GM19351 (cell line): ENCODE results near the gene FAM131B.

ENCODE experiments used
- ATAC-seq: cut with Tn5 transposase; IDR thresholded peaks from one replicate; pipeline ENCODE4 v1.9.1; 2021; ENCODE audit warnings: mild to moderate bottlenecking, moderate library complexity; ENCODE audit not compliant: unreplicated experiment

Gene FAM131B

DNA sequence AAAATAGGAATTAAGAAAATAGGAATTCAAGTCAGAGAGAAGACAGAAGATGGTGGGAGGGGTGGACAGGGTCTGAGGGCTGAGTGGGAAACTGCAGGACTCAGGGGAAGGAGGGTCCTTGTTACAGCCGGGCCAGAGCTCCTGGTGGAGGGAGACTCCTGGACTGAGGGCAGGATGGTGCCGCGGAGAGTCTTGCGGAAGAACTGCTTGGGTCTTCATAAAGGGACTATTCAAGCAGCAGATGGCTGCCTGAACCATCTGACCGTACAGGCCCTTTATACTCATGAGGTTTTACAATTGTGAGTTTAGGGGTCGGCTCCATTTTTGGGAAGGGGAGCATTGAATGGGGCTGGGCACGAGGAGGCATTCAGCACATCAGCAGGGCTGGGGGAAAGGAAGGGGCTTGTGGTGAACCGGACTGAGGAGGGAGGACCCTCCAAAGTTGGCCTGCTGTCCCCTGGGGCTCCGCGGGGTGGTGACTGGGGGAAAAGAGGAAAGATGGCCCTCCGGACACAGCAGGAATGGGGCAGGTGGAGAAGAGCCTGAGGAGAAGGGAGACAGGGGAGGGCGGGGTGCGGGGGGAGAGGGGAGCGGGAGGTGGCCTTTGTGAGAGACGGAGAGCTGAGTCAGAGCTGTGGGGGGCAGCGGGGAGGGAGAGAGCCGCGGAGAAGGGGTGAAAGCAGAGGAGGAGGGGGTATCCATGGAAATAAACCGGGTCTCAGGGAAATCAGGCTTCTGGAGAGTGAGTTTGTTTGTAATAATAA lies 1.5 kb downstream of the FAM131B start:
- ATAC-seq: no peak

DNA sequence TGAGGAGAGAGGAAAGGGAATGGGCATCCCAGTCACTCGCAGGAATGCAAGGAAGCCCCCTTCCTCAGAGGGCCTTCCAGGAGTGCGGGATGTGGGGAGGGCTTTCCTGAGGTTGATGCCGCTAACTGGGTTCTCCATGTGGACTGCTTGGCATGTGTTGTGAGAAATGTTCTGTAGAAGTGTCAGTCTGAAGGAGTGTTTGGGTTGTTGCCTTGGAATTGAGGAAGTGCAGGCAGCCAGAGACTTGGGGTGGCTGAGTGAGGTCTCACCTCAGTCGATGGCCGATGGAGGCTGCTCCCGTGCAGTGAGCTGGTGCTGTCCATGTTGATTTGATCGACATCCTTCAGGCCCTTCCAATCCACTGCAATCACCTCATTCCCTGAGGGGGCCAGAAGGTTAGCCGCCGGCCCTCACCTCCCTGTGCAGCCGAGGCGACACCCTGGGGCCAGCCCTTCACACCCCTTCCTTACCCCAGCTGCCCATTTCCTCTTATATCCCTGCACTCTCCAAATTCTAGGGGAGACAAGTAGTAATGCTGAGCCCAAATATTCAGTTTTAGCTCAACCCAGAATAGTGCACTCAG lies 2.7 kb downstream of the FAM131B start:
- no peak for ATAC-seq

DNA sequence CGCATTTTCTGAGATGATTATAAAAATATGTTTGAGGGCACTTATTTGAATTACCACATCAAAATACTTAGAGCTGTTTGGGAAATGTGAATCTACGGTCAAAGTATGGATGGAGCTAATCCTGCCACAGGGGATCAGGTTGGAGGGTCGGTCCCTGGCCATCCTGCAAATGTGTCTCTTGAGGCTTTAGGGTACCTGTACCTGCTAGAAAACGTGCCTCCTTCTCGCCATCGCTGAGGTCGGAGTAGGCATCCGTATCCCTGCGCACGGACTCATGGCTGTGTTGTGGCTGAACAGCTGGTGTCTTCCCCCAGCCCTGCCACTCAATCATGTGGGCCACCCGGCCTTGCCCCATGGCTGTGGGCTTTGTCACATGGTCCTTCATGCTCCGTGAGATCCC lies 3.9 kb downstream of the FAM131B start:
- no peak for ATAC-seq

DNA sequence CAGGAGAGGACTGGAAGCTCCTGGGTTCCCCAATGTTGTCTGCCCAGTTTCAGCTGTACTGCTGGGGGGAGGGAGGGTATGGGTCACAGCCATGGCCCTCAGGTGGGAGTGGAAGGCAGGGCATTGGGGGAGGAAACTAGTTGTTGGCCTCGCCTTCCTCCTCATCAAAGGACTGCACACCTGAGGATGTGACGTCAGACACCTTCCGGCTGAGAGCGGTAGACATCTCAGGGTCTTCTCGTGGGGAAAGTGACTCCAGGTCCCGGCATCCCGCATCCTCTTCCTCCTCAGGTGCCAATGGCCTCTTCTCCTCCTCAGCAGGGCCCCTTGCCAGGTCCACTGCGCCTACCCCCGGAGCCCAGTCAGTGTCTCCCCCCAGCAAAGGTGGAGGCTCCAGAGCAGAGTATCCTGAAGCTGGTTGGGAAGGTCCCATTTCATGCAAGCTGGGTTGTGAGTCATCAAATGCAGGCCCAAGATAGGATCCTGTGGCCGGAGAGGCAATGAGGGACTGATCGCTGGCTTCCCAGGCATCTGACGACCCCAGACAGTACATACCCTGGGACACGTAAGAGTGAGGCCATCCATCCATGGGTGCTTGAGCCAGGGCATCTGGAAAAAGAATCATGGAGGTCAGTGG lies 6.0 kb downstream of the FAM131B start:
- no peak for ATAC-seq

DNA sequence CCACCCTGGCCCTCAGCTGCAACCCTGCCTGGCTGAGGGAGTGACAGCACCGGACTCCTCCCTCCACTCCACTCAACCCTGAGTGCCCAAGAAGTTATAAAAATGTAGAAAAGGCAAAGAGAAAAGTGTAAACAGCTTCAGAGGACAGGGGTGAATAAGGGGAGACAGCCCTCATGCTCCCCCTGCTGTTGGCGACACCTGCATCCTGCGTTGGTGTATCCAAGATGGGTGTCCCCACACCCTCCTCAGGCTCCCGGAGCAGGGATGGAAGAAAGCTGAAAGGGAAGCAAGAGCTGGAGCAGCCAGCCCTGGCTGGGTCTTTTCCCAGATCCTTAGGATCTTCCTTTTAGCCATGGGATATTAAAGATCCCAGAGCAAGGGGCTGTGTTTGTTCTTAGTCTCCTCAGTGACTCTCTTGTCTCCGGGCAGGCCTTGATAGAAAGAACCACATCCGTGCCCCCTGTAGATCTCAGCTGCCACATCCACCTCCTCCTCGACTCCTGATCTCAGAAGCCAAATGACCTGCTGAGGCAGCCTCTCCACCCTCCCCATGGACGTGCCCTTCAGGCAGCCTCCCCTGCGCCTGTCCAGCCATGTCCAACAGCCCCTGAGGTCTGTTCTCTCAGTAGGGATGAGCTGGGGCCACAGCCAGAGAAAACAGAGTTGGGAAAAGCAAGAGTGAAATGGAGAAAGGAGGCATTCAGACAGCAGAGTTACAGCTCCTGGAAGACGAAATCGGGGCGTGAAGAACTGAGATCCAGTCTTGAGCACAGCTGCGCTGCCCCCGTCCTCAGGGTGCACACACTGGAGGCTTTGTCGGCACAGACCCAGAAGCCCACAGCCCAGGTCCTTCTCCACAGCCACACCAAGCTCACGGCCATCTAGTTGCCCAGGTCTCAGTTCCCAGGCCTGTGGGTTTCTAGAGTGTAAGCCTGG lies 6.8 kb downstream of the FAM131B start:
- no peak for ATAC-seq

DNA sequence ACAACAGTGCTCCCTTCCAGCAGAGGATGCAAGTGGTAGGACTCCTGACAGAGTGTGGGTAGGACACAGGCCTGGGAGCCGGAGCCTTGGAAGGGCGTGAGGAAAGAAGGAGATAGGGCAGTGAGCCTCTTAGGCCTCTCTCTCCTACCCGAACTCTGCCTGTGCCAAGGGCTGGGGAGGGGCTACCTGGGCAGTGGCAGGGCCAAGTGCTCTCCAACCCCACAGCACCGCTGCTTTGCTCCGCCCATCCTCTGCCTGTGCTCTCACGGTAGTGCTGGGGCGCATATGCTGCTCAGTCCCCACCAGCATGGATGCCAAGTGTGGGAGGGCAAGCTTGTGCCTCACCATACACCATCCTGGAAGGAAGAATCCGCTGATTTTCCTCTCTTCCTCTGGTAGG lies 7.5 kb downstream of the FAM131B start:
- no peak for ATAC-seq

DNA sequence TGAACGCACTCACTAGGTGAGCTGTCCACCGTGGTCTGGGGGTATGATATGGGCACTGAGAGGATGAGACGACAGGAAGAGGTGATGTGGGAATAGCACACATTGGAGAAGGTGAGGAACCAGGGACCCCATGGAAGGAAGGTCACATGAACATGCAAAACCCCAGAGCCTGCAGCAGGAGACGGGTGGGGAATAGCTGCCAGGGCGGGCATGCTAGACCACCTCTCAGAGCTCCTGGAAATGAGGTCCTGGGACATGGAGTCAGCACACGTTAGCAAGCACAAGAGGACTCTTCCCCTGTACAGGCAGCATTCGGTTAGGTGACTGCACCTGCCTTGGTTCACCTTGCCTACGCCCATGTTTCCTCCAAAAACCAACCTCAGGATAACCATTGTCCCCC lies 8.1 kb downstream of the FAM131B start:
- ATAC-seq: no peak

DNA sequence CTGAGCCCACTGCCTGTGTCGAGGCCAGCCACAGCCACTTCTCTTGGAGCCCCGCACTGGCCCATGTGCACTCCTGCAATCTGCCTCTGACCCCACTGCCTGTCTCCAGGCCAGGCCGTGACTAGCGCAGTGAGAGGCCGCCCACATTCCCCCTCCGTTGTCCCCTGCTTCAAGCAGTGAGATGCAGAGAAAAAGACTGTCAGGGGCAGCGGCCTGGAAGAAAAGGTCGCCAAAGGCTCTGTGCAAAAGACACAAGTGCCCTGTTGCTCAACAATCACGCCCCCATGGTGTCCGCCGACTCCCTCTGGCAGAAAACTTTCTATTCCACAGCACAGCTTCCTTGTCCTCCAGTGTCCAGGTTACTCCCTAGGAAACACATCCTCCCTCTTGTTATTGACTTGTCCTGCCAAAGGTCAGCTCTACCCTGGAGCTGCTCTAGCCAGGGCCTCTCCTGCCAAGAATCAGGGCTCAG lies 9.9 kb downstream of the FAM131B start:
- no peak for ATAC-seq

DNA sequence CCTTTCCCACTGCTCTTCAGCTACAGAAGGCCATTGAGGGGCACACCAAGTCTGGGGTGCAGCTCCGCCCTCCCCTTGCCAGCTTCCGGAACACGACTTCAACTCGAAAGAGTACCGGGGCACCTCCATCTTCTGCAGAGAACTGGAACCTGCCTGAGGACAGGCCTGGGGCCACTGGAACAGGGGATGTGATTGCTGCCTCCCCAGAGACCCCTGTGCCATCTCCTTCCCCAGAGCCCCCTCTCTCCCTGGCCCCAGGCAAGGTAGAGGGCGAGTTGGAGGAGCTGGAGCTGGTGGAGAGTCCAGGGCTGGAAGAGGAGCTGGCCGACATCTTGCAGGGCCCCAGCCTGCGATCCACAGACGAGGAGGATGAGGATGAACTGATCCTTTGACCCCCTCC lies 10.9 kb downstream of the FAM131B start:
- ATAC-seq: no peak

DNA sequence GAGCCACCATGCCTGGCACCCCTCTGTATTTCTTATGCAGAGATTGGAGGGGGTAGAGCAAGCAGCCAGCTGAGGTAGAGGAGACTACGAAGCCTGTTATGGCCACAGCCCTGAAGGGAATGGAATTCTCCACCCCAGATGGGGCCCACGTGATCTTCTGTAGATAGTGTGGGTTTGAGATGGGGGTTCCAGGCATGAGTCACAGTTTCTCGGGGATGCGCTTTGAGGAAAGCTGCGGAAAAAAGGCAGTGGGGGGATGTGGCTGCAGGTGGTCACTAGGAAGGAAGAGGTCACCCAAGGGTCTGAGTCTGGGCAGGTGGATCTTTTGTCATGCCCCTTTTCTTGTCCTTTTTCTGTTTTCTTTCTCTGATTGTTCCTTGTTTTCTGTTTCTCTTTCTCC lies 11.5 kb downstream of the FAM131B start:
- no peak for ATAC-seq

DNA sequence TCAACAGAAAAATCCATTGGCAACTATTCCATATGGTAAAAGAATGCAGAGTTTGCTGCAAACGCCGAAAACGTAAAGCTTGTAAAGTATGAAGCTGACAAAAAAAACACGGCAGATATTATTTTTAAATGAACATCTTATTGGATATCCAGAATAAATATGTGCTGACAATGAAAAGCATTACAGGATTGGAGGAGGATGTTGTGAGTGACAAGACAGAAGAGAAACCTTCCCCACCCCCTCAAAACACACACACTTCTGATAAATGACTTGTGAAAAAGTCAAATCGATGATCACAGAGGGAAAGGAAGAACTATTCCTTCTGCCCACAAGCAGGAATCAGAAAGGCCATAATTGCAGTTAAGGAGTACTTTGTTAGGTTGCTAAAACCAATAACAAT lies 14.6 kb downstream of the FAM131B start:
- no peak for ATAC-seq

DNA sequence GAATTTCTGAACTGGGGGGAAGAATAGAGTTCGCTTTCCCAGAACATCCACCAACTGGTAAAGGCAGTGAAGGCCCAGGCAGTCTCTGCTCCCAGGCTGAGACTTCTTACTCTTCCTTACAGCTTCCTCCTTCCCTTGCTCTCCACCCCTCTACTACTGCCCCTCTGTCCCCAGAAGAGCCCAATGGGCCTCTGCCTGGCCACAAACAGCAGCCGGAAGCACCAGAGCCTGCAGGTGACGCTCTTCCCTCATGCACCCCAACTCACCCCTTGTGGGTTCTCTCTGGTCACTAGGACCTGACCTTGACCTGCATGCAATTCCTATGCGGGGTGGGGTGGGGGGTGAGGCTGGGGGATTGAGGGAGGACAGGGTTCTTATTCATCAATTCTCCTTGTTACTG lies 16.5 kb downstream of the FAM131B start:
- no peak for ATAC-seq

DNA sequence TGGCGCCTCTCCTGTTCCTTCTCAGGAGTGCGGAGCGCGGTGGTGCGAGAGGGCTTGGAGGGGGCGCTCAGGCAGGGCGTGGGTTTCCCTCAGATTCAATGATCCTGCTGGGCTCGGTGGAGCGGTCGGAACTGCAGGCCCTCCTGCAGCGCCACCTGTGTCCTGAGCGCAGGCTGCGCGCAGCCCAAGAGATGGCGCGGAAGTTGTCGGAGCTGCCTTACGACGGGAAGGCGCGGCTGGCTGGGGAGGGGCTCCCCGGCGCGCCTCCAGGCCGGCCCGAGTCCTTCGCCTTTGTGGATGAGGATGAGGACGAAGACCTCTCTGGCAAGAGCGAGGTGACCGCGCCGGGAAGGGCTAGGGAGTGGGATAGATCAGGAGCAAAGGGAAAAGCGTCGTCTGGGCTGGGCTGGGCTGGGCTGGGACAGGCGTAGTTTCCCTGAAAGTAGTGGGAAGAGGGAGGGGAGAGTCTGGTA lies 17.0 kb downstream of the FAM131B start:
- ATAC-seq: peak; percentile 90

DNA sequence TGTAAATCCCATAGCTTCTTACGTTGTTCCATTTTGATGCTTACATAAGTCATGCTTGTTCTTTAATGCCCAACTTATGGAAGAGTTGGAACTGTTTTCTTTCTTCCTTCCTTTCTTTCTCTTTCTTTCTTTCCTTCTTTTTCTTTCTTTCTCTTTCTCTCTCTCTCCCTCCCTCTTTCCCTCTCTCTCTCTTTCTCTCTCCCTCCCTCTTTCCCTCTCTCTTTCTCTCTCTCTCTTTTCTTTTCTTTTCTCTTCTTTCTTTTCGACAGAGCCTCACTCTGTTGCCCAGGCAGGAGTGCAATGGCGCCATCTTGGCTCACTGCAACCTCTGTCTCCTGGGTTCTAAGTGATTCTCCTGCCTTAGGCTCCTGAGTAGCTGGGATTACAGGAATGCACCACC lies 18.9 kb downstream of the FAM131B start:
- no peak for ATAC-seq

DNA sequence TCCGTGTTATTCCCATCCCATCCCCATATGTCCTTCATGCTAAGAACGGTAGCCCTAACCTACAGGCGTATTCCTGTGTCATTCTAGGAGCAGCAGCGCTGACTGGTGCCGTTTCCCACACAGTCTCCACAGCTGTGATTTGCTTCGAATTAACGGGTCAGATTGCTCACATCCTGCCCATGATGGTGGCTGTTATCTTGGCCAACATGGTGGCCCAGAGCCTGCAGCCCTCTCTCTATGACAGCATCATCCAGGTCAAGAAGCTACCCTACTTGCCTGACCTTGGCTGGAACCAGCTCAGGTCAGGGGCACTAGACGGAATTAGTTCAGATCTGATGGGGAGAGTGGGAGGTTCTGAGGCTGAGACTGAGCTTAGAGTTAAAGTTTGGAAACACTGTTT lies 20.7 kb downstream of the FAM131B start:
- ATAC-seq: no peak

DNA sequence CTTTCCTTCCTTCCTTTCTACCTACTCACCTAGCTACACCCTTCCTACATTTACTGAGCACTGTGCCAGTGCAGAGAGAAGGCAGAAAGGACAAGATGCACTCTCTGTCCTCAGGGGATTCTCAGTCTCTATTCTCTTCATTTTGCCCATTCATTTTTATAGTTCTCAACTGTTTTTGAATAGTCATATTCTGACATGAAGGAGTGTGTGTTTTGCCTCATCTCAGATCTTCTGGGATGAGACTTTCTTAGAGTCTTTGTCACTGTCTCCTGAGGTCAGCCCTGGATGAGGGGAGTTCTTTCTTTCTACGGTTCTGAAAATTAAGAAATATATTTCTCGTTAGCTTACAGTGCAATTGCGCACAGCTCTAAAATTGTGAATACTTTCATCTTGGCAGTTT lies 25.3 kb downstream of the FAM131B start:
- no peak for ATAC-seq

DNA sequence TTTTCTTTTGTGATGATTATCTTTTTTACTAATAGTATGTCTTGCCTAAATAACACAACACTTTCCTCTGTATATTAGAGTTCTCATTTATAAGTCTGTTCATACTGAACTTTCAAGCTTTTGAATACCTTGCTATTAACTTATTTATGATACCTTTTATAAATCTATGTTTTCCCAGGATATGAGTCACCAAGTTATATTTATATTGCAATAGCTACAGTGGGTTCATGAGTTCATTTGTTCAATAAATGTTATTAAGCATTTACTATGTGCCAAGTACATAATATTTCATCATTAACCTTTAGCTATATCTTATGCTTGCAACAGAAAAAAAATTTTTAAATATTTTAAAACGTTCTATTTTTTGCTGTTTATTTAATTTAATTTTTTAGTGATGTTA lies 28.3 kb downstream of the FAM131B start:
- ATAC-seq: no peak

DNA sequence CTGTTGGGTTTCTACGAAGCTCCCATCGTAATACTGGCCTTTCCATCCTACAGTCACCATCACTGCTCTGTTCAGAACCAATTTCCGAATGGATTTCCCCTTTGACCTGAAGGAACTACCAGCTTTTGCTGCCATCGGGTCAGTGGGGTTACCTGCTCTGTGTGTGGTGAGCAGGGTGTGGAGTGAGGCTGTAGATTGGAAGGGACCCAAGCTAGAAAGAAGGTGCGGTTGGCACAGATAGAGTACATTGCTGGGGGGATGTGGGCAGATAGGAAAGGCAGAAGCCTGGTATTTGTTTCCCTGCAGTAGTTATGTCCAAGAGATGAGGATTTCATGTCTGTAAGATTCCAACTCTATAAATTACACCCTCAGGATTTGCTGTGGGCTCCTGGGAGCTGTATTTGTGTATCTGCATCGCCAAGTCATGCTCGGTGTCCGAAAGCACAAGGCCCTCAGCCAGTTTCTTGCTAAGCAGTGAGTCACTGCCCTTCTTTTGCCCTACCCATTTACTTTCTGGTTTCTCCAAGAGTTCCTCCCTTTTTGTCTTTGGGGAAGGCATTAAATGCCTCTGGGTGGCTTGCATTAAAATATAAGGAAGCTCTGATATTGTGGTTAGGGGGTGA lies 31.2 kb downstream of the FAM131B start:
- ATAC-seq: no peak

DNA sequence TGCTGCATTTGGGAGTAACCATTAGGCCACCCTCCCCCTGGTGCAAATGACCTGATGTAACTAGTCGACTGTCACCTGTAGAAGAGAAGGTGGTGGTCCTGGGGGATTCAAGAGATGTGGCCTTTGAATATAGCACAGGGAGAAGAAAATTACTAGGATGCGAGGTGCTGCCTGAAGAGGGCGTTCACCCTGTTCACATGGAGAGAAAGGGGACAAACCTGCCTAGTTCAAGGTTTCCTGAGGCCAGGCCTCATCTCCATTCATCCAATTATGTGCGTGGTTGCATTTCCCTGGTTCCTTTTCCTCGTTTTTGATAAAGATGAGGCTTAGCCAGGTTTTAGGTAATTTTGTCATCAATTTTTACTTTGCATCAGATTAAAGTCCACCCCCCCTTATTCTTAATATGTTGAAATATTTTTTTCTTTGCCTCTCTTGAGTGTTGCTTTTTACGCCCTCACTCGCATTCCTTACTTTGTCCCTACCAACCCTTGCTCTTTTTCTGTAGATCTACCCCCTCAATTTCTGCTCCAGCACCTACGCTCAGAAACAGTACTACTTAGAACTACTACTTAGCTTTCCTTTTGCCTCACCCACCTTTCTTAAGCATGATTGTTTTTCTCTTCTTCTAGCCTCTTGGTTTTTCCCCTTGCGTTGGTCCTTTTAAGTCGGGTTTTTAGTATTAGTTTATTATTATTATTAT lies 32.9 kb downstream of the FAM131B start:
- no peak for ATAC-seq

DNA sequence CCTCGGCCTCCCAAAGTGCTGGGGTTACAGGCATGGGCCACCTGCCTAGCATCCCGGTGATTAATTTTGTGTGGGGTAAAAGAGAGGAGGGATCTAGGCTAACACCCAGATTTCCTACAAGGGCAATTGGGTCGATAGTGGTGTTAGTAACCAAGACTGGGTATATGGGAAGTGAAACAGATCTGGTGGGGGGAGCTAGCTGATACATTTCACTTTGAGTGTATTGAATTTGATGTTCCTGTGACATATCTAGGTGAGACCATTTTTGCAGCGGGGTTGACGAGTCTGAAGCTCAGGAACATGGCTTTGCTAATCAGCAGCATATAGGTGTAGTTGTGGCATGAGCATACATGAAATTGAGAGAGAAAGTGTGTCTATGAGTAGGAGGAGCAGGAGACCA lies 34.6 kb downstream of the FAM131B start:
- peak; percentile 82 for ATAC-seq
